Vagina (tissue), 2 donors: Measurements from ENCODE around the gene SPRED3. TPM values are rescaled to one million over a fixed set of nuclear protein-coding genes. Genes with fewer than 3 reads are reported as not detected.

Source experiments
- DNase-seq, 2 donors: peaks; one replicate each; pipeline ENCODE4 v3.0.0-alpha.2; 2017; ENCODE audit errors: extremely low spot score in 2 of 2
- H3K27ac ChIP-seq: fragments of 200-600 bp; sonication (generic); one replicate; pipeline ENCODE4 v1.5.1; 2019
- H3K27me3 ChIP-seq: fragments of 200-600 bp; sonication (generic); one replicate; pipeline ENCODE4 v1.5.1; 2019
- H3K36me3 ChIP-seq, 2 donors: fragments of 200-600 bp; sonication (generic); one replicate each; pipeline ENCODE4 v1.5.1; 2017 to 2019
- H3K4me1 ChIP-seq: fragments of 200-600 bp; sonication (generic); one replicate; pipeline ENCODE4 v1.5.1; 2019
- H3K4me3 ChIP-seq, 2 donors: fragments of 200-600 bp; sonication (generic); 1 replicate in 1 of 2; 2 replicates in 1 of 2; pipeline ENCODE4 v1.5.1; 2016 to 2019
- H3K9me3 ChIP-seq: fragments of 200-600 bp; sonication (generic); one replicate; pipeline ENCODE4 v1.5.1; 2019
- POLR2A ChIP-seq, 2 donors: fragments of 450-650 bp; IDR thresholded peaks; one replicate each; pipeline ENCODE4 v1.6.1; 2017; ENCODE audit warnings: antibody characterized with exemption in 2 of 2, mild to moderate bottlenecking in 2 of 2, moderate library complexity in 2 of 2
- POLR2AphosphoS5 ChIP-seq, 2 donors: sonication (generic); formaldehyde crosslinking; IDR thresholded peaks; one replicate each; pipeline ENCODE4 v1.9.0; 2017; ENCODE audit warnings: antibody characterized with exemption in 2 of 2, mild to moderate bottlenecking in 2 of 2, low read depth in 1 of 2; ENCODE audit not compliant: insufficient read depth in 1 of 2
- intact Hi-C: fragments of 100-400 bp; cut with DNase I; formaldehyde crosslinking; loops from one replicate; pipeline ENCODE4 v1.15.1; 2023
- total RNA-seq: library from RNA; depleted of rRNA; stranded (reverse); fragments of >200 nt; gene quantifications from one replicate; pipeline ENCODE4 v1.2.3, GENCODE V29; 2016
- TF ChIP-seq, protein P1 (sequence below), 3 experiments: fragments of 450-650 bp in 2 of 3; fragments of 200-600 bp in 1 of 3; sonication (generic) in 1 of 3; IDR thresholded peaks; one replicate each; pipeline ENCODE4 v1.5.1; 2017 to 2019; ENCODE audit warnings: antibody characterized with exemption in 3 of 3, mild to moderate bottlenecking in 2 of 3, moderate library complexity in 2 of 3

The SPRED3 gene
- total RNA-seq, 1 donor from 2014 or later, result 0.49 TPM

GRCh38 chr19:38399081-38399480 is 10.6 kb downstream of the SPRED3 start:
- H3K9me3 ChIP-seq, result no peaks in the 10 kb centered on the region
- TF ChIP-seq, protein P1, sequence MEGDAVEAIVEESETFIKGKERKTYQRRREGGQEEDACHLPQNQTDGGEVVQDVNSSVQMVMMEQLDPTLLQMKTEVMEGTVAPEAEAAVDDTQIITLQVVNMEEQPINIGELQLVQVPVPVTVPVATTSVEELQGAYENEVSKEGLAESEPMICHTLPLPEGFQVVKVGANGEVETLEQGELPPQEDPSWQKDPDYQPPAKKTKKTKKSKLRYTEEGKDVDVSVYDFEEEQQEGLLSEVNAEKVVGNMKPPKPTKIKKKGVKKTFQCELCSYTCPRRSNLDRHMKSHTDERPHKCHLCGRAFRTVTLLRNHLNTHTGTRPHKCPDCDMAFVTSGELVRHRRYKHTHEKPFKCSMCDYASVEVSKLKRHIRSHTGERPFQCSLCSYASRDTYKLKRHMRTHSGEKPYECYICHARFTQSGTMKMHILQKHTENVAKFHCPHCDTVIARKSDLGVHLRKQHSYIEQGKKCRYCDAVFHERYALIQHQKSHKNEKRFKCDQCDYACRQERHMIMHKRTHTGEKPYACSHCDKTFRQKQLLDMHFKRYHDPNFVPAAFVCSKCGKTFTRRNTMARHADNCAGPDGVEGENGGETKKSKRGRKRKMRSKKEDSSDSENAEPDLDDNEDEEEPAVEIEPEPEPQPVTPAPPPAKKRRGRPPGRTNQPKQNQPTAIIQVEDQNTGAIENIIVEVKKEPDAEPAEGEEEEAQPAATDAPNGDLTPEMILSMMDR (IDR thresholded peaks at IDR 0.05), result no peak
- no peak for TF ChIP-seq POLR2AphosphoS5 (IDR thresholded peaks at IDR 0.05; ENCODE audit: insufficient read depth in 1 of 2, low read depth in 1 of 2)
- TF ChIP-seq POLR2A (IDR thresholded peaks at IDR 0.05), result no peak
- intact Hi-C loops, result no loop called here
- no peak overlapping the region for H3K27ac ChIP-seq
- H3K27me3 ChIP-seq, result no peaks in the 10 kb centered on the region
- no peak for DNase-seq
- no peak overlapping the region for H3K4me3 ChIP-seq
- peaks cover 26% of the 10 kb centered on the region for H3K4me1 ChIP-seq
- no peaks in the 10 kb centered on the region for H3K36me3 ChIP-seq

DNA sequence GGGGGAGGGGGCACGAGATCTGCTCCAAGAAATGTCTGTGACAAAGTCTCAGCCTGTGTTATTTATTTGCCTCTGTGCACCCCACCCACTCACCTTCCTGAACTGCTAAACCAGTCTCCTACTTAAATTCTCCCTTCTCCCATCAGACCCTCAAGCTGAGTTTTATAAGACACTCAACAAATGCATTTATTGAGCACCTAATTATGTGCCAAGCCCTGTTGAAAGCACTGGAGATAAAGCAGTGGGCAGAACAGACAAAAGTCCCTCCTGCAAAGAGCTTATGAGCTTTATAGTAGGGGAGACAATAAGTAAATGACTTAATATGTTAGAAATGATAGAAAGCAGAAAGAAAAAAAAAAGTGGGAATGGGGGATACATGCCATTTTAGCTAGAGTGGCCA is 11.0 kb downstream of the SPRED3 start:
- intact Hi-C loops, result no loop called here
- TF ChIP-seq, protein P1 (IDR thresholded peaks at IDR 0.05), result no peak
- TF ChIP-seq POLR2AphosphoS5 (IDR thresholded peaks at IDR 0.05; ENCODE audit: insufficient read depth in 1 of 2, low read depth in 1 of 2), result no peak
- no peak for TF ChIP-seq POLR2A (IDR thresholded peaks at IDR 0.05)
- no peaks in the 10 kb centered on the region for H3K27me3 ChIP-seq

GRCh38 chr19:38400361-38400760 is 11.9 kb downstream of the SPRED3 start:
- H3K36me3 ChIP-seq, result peaks cover 0 to 7% of the 10 kb centered on the region in 2 donors
- no peaks in the 10 kb centered on the region for H3K27me3 ChIP-seq
- peaks cover 25% of the 10 kb centered on the region for H3K4me1 ChIP-seq
- TF ChIP-seq POLR2A (IDR thresholded peaks at IDR 0.05) (no peak), POLR2AphosphoS5 (IDR thresholded peaks at IDR 0.05; ENCODE audit: insufficient read depth in 1 of 2, low read depth in 1 of 2) (no peak)
- TF ChIP-seq, protein P1 (IDR thresholded peaks at IDR 0.05), result no peak
- intact Hi-C loops, result no loop called here
- no peak for DNase-seq
- no peak overlapping the region for H3K27ac ChIP-seq
- no peaks in the 10 kb centered on the region for H3K9me3 ChIP-seq
- H3K4me3 ChIP-seq, result no peak overlapping the region

More for the DNA sequence above, 11.0 kb downstream of the SPRED3 start:
- DNase-seq, result no peak
- no peaks in the 10 kb centered on the region for H3K36me3 ChIP-seq
- no peaks in the 10 kb centered on the region for H3K9me3 ChIP-seq
- no peak overlapping the region for H3K27ac ChIP-seq
- no peak overlapping the region for H3K4me3 ChIP-seq
- H3K4me1 ChIP-seq, result peaks cover 28% of the 10 kb centered on the region

GRCh38 chr19:38401148-38401547 is 12.7 kb downstream of the SPRED3 start:
- TF ChIP-seq POLR2AphosphoS5 (IDR thresholded peaks at IDR 0.05; ENCODE audit: insufficient read depth in 1 of 2, low read depth in 1 of 2), result no peak
- TF ChIP-seq, protein P1 (IDR thresholded peaks at IDR 0.05), result no peak
- no peak for TF ChIP-seq POLR2A (IDR thresholded peaks at IDR 0.05)
- Histone ChIP-seq H3K27me3 (no peaks in the 10 kb centered on the region), H3K4me3 (no peak overlapping the region), H3K27ac (no peak overlapping the region), H3K9me3 (no peaks in the 10 kb centered on the region), H3K4me1 (peaks cover 22% of the 10 kb centered on the region), H3K36me3 (peaks cover 0 to 15% of the 10 kb centered on the region in 2 donors)
- intact Hi-C loops, result no loop called here
- no peak for DNase-seq

DNA sequence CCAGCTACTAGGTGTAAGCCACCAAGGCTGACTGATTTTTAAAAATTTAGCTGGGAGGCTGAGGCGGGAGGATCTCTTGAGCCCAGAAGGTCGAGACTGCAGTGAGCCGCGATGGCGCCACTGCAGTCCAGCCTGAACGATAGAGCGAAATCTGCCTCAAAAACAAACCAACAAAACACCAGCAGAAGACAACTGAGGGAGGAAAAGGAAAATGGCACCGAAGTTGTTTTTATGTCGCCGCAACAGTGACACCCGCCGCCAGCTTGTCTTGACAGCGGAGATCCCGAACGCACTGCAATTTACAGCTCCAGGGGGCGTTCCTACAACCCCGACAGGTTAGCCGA is 14.1 kb downstream of the SPRED3 start:
- Histone ChIP-seq H3K36me3 (peaks cover 0 to 23% of the 10 kb centered on the region in 2 donors), H3K27ac (peak overlapping the region; percentile 96), H3K9me3 (no peaks in the 10 kb centered on the region), H3K27me3 (no peaks in the 10 kb centered on the region), H3K4me1 (peaks cover 22% of the 10 kb centered on the region), H3K4me3 (peak overlapping the region; percentile 96 to 98)
- no peak for TF ChIP-seq POLR2AphosphoS5 (IDR thresholded peaks at IDR 0.05; ENCODE audit: insufficient read depth in 1 of 2, low read depth in 1 of 2)
- TF ChIP-seq, protein P1 (IDR thresholded peaks at IDR 0.05), result no peak
- no peak for TF ChIP-seq POLR2A (IDR thresholded peaks at IDR 0.05)
- intact Hi-C loops, result no loop called here
- no peak for DNase-seq
